GM23338 (cell line): ENCODE data around the gene MS4A5. TPM values are rescaled to one million over a fixed set of nuclear protein-coding genes. Genes with fewer than 3 reads are reported as not detected.
"Not testable (repeated sequence)": the region's sequence is repeated elsewhere in the genome, so short reads cannot be mapped to it uniquely, and the experiment has no call there.

Experiments used
- ATAC-seq: fragments of 200-7000 bp; cut with Tn5 transposase; 3 replicates; pipeline ENCODE4 v1.9.1; 2020
- DNase-seq: peaks from one replicate; pipeline ENCODE4 v3.0.0-alpha.2; 2015; ENCODE audit warnings: low spot score
- H2AFZ ChIP-seq: fragments of 200-600 bp; sonication (generic); 2 replicates; pipeline ENCODE4 v1.8.0; 2016; ENCODE audit warnings: antibody characterized with exemption, mild to moderate bottlenecking, moderate library complexity
- H3F3A ChIP-seq: fragments of 200-600 bp; sonication (generic); replicated peaks from 2 replicates; pipeline ENCODE4 v1.8.0; 2017; ENCODE audit warnings: antibody characterized with exemption, mixed run types, low read depth
- H3K27ac ChIP-seq: fragments of 200-600 bp; sonication (generic); 2 replicates; pipeline ENCODE4 v1.6.1; 2016; ENCODE audit warnings: low read depth
- H3K27me3 ChIP-seq: fragments of 200-600 bp; sonication (generic); 2 replicates; pipeline ENCODE4 v1.8.0; 2016; ENCODE audit warnings: mild to moderate bottlenecking, mixed run types, moderate library complexity; ENCODE audit not compliant: insufficient read depth
- H3K36me3 ChIP-seq: fragments of 200-600 bp; sonication (generic); 2 replicates; pipeline ENCODE4 v1.8.0; 2016; ENCODE audit warnings: mild to moderate bottlenecking; ENCODE audit not compliant: insufficient read depth
- H3K4me1 ChIP-seq: fragments of 200-600 bp; sonication (generic); 2 replicates; pipeline ENCODE4 v1.8.0; 2016; ENCODE audit warnings: mild to moderate bottlenecking, moderate library complexity; ENCODE audit not compliant: insufficient read depth
- H3K4me2 ChIP-seq: fragments of 200-600 bp; sonication (generic); 2 replicates; pipeline ENCODE4 v1.7.1; 2017; ENCODE audit warnings: mixed run types
- H3K4me3 ChIP-seq: fragments of 200-600 bp; sonication (generic); 2 replicates; pipeline ENCODE4 v1.6.1; 2016; ENCODE audit warnings: mixed run types
- H3K79me2 ChIP-seq: fragments of 200-600 bp; sonication (generic); replicated peaks from 2 replicates; pipeline ENCODE4 v1.8.0; 2017; ENCODE audit warnings: mild to moderate bottlenecking; ENCODE audit not compliant: insufficient read depth
- H3K9me2 ChIP-seq: fragments of 200-600 bp; sonication (generic); 2 replicates; pipeline ENCODE4 v1.8.0; 2017; ENCODE audit not compliant: insufficient read depth
- H4K20me1 ChIP-seq: fragments of 200-600 bp; sonication (generic); replicated peaks from 2 replicates; pipeline ENCODE4 v1.8.0; 2017; ENCODE audit warnings: mild to moderate bottlenecking; ENCODE audit not compliant: insufficient read depth
- H3K27ac Mint-ChIP-seq: 2 replicates; pipeline ENCODE4 v1.8.0; 2020; ENCODE audit warnings: inconsistent platforms, mild to moderate bottlenecking, moderate library complexity, mixed read lengths
- H3K27me3 Mint-ChIP-seq: 3 replicates; pipeline ENCODE4 v1.8.0; 2022; ENCODE audit warnings: low read depth, mild to moderate bottlenecking, moderate library complexity, mixed read lengths, inconsistent platforms; ENCODE audit not compliant: insufficient read depth, poor library complexity
- H3K36me3 Mint-ChIP-seq: 3 replicates; pipeline ENCODE4 v1.8.0; 2021; ENCODE audit warnings: low read depth, mild to moderate bottlenecking, inconsistent platforms, moderate library complexity, mixed read lengths
- H3K4me1 Mint-ChIP-seq: 3 replicates; pipeline ENCODE4 v1.8.0; 2020; ENCODE audit warnings: mild to moderate bottlenecking, inconsistent platforms, mixed read lengths
- H3K4me3 Mint-ChIP-seq: 3 replicates; pipeline ENCODE4 v1.8.0; 2021; ENCODE audit warnings: moderate library complexity, mild to moderate bottlenecking, inconsistent platforms, mixed read lengths
- H3K9me3 Mint-ChIP-seq: 3 replicates; pipeline ENCODE4 v1.8.0; 2020; ENCODE audit warnings: moderate library complexity, mild to moderate bottlenecking, inconsistent platforms, mixed read lengths
- EZH2 ChIP-seq: fragments of 200-600 bp; sonication (generic); IDR thresholded peaks from one replicate; pipeline ENCODE4 v1.8.0; 2017; ENCODE audit warnings: antibody characterized with exemption, mild to moderate bottlenecking, low read depth; ENCODE audit not compliant: unreplicated experiment
- EZH2phosphoT487 ChIP-seq: fragments of 200-600 bp; sonication (generic); IDR thresholded peaks from one replicate; pipeline ENCODE4 v1.8.1; 2018; ENCODE audit warnings: antibody characterized with exemption; ENCODE audit not compliant: unreplicated experiment
- NANOG ChIP-seq: IDR thresholded peaks from 2 replicates; pipeline ENCODE4 v1.6.1; 2016; ENCODE audit warnings: antibody characterized with exemption, borderline replicate concordance
- STAT1 ChIP-seq: IDR thresholded peaks from one replicate; pipeline ENCODE4 v1.6.1; 2016; ENCODE audit warnings: antibody characterized with exemption; ENCODE audit not compliant: unreplicated experiment
- ZNF114 ChIP-seq: fragments of 250-450 bp; sonication (Bioruptor Pico); IDR thresholded peaks from 2 replicates; pipeline ENCODE4 v1.5.0; 2020; ENCODE audit warnings: mild to moderate bottlenecking, moderate library complexity
- ZNF331 ChIP-seq: fragments of 250-450 bp; sonication (Bioruptor Pico); IDR thresholded peaks from 2 replicates; pipeline ENCODE4 v1.5.0; 2020; ENCODE audit warnings: low read depth, mild to moderate bottlenecking, moderate library complexity
- polyA plus RNA-seq: library from polyadenylated mRNA; unstranded; fragments of >200 nt; fragmentation: Nextera tagmentation; extraction: Ambion mirVana; gene quantifications from 2 replicates; pipeline ENCODE4 v1.2.1, GENCODE V29; 2016
- total RNA-seq: library from RNA; depleted of rRNA; stranded (reverse); fragments of >200 nt; shearing (Covaris generic); gene quantifications from 2 replicates; pipeline ENCODE4 v1.2.3, GENCODE V29; 2014
- TF ChIP-seq, protein P1 (sequence below): IDR thresholded peaks from 2 replicates; pipeline ENCODE4 v1.6.1; 2016; ENCODE audit warnings: antibody characterized with exemption
- TF ChIP-seq, protein P2 (sequence below): fragments of 250-450 bp; sonication (Bioruptor Pico); IDR thresholded peaks from 2 replicates; pipeline ENCODE4 v1.5.0; 2020; ENCODE audit warnings: mild to moderate bottlenecking, moderate library complexity

MS4A5 gene
- total and polyA plus RNA-seq, 2 experiments from 2014 or later = not detected

DNA sequence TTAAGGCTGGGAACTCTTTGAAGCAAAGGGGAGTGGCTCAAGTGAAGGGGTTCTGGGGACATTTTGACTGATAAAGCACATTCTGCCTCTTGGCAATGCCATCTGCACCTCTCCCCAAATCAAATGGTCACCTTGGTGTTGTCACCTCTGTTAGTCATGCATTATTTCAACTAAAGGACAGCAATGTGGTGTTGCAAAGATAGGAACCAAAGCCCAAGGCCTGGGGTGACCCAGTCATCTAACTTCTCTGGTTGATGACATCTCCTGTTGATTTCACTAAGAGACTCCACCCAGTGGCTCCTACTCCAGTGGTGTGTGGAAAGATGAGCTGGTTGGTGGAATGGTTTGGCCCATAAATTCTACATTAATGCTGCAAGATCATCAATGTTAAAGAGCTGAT, 18.5 kb downstream of the MS4A5 start:
- H3K27ac Mint-ChIP-seq = no peak overlapping the region
- no peaks in the 10 kb centered on the region for H3K79me2 ChIP-seq
- H2AFZ ChIP-seq = no peak overlapping the region
- no peaks in the 10 kb centered on the region for H3K4me1 ChIP-seq
- no peak overlapping the region for H3K27ac ChIP-seq
- H3K27me3 ChIP-seq = no peaks in the 10 kb centered on the region
- H3K4me3 Mint-ChIP-seq = no peak overlapping the region
- peaks cover 5% of the 10 kb centered on the region; the same call in 1 of the 2 replicates for H3K9me2 ChIP-seq
- no peak for TF ChIP-seq EZH2phosphoT487
- peaks cover 22% of the 10 kb centered on the region for H3K9me3 Mint-ChIP-seq
- no peak overlapping the region for H3K4me3 ChIP-seq
- H3K4me2 ChIP-seq = no peak overlapping the region
- no peak for DNase-seq
- H3K4me1 Mint-ChIP-seq = no peaks in the 10 kb centered on the region
- H3K27me3 Mint-ChIP-seq = no peaks in the 10 kb centered on the region
- H3K36me3 Mint-ChIP-seq = peaks cover 7% of the 10 kb centered on the region; the same call in 2 of the 3 replicates
- no peak for ATAC-seq
- H3F3A ChIP-seq = no peaks in the 10 kb centered on the region
- no peaks in the 10 kb centered on the region for H3K36me3 ChIP-seq
- no peaks in the 10 kb centered on the region for H4K20me1 ChIP-seq

DNA sequence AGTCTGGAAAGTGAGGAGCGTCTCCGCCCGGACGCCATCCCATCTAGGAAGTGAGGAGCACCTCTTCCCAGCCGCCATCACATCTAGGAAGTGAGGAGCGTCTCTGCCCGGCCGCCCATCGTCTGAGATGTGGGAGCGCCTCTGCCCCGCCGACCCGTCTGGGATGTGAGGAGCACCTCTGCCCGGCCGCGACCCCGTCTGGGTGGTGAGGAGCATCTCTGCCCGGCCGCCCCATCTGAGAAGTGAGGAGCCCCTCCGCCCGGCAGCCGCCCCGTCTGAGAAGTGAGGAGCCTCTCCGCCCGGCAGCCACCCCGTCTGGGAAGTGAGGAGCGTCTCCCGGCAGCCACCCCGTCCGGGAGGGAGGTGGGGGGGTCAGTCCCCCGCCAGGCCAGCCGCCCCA, 21.8 kb downstream of the MS4A5 start:
- H3K27me3 ChIP-seq, H3K79me2 ChIP-seq, ATAC-seq, H3K9me2 ChIP-seq, H3K4me3 ChIP-seq, H3K27ac Mint-ChIP-seq, H3K4me1 ChIP-seq, H3K4me3 Mint-ChIP-seq, H3K36me3 ChIP-seq, H3K36me3 Mint-ChIP-seq, H3F3A ChIP-seq, H3K27ac ChIP-seq, H3K27me3 Mint-ChIP-seq, H3K4me2 ChIP-seq, H3K4me1 Mint-ChIP-seq, H2AFZ ChIP-seq, H4K20me1 ChIP-seq, DNase-seq: not testable (repeated sequence)
- H3K9me3 Mint-ChIP-seq = peaks cover 22% of the 10 kb centered on the region

DNA sequence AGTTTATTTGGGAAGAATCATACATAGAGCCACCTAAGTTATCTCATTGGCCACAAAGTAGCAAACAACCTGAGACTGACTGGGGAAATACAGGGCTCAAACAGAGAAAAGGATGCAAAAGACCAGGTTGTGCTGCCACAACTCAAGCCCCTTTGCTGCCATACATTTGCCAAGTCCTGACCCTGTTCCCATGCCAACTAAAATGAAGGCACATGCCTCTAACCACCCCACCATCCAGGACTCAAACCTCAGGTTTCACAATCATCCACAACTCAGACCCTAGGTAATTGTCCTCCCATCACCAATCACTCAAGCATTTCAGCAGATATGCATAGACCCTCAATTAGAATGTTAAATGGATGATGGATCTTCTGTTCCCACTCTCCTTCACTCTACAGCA, 24.8 kb downstream of the MS4A5 start:
- no peaks in the 10 kb centered on the region for H3K79me2 ChIP-seq
- H3K27me3 ChIP-seq = no peaks in the 10 kb centered on the region
- peaks cover 7% of the 10 kb centered on the region; the same call in 2 of the 3 replicates for H3K36me3 Mint-ChIP-seq
- H3K4me3 ChIP-seq = no peak overlapping the region
- no peaks in the 10 kb centered on the region for H4K20me1 ChIP-seq
- H3K4me1 Mint-ChIP-seq = no peaks in the 10 kb centered on the region
- DNase-seq (no peak), ATAC-seq (no peak)
- H3K4me3 Mint-ChIP-seq = no peak overlapping the region
- no peak overlapping the region for H3K4me2 ChIP-seq
- peaks cover 21% of the 10 kb centered on the region for H3K9me3 Mint-ChIP-seq
- no peak overlapping the region for H2AFZ ChIP-seq
- no peaks in the 10 kb centered on the region for H3K4me1 ChIP-seq
- H3K9me2 ChIP-seq = no peaks in the 10 kb centered on the region
- no peak overlapping the region for H3K27ac Mint-ChIP-seq
- no peak overlapping the region for H3K27ac ChIP-seq
- no peaks in the 10 kb centered on the region for H3K36me3 ChIP-seq
- no peaks in the 10 kb centered on the region for H3K27me3 Mint-ChIP-seq
- H3F3A ChIP-seq = no peaks in the 10 kb centered on the region
- TF ChIP-seq, protein P1, sequence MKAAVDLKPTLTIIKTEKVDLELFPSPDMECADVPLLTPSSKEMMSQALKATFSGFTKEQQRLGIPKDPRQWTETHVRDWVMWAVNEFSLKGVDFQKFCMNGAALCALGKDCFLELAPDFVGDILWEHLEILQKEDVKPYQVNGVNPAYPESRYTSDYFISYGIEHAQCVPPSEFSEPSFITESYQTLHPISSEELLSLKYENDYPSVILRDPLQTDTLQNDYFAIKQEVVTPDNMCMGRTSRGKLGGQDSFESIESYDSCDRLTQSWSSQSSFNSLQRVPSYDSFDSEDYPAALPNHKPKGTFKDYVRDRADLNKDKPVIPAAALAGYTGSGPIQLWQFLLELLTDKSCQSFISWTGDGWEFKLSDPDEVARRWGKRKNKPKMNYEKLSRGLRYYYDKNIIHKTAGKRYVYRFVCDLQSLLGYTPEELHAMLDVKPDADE = no peak
- TF ChIP-seq ZNF331 (no peak), ZNF114 (CRISPR knock-in tag) (no peak), NANOG (no peak), STAT1 (no peak), EZH2 (no peak)
- TF ChIP-seq, protein P2, sequence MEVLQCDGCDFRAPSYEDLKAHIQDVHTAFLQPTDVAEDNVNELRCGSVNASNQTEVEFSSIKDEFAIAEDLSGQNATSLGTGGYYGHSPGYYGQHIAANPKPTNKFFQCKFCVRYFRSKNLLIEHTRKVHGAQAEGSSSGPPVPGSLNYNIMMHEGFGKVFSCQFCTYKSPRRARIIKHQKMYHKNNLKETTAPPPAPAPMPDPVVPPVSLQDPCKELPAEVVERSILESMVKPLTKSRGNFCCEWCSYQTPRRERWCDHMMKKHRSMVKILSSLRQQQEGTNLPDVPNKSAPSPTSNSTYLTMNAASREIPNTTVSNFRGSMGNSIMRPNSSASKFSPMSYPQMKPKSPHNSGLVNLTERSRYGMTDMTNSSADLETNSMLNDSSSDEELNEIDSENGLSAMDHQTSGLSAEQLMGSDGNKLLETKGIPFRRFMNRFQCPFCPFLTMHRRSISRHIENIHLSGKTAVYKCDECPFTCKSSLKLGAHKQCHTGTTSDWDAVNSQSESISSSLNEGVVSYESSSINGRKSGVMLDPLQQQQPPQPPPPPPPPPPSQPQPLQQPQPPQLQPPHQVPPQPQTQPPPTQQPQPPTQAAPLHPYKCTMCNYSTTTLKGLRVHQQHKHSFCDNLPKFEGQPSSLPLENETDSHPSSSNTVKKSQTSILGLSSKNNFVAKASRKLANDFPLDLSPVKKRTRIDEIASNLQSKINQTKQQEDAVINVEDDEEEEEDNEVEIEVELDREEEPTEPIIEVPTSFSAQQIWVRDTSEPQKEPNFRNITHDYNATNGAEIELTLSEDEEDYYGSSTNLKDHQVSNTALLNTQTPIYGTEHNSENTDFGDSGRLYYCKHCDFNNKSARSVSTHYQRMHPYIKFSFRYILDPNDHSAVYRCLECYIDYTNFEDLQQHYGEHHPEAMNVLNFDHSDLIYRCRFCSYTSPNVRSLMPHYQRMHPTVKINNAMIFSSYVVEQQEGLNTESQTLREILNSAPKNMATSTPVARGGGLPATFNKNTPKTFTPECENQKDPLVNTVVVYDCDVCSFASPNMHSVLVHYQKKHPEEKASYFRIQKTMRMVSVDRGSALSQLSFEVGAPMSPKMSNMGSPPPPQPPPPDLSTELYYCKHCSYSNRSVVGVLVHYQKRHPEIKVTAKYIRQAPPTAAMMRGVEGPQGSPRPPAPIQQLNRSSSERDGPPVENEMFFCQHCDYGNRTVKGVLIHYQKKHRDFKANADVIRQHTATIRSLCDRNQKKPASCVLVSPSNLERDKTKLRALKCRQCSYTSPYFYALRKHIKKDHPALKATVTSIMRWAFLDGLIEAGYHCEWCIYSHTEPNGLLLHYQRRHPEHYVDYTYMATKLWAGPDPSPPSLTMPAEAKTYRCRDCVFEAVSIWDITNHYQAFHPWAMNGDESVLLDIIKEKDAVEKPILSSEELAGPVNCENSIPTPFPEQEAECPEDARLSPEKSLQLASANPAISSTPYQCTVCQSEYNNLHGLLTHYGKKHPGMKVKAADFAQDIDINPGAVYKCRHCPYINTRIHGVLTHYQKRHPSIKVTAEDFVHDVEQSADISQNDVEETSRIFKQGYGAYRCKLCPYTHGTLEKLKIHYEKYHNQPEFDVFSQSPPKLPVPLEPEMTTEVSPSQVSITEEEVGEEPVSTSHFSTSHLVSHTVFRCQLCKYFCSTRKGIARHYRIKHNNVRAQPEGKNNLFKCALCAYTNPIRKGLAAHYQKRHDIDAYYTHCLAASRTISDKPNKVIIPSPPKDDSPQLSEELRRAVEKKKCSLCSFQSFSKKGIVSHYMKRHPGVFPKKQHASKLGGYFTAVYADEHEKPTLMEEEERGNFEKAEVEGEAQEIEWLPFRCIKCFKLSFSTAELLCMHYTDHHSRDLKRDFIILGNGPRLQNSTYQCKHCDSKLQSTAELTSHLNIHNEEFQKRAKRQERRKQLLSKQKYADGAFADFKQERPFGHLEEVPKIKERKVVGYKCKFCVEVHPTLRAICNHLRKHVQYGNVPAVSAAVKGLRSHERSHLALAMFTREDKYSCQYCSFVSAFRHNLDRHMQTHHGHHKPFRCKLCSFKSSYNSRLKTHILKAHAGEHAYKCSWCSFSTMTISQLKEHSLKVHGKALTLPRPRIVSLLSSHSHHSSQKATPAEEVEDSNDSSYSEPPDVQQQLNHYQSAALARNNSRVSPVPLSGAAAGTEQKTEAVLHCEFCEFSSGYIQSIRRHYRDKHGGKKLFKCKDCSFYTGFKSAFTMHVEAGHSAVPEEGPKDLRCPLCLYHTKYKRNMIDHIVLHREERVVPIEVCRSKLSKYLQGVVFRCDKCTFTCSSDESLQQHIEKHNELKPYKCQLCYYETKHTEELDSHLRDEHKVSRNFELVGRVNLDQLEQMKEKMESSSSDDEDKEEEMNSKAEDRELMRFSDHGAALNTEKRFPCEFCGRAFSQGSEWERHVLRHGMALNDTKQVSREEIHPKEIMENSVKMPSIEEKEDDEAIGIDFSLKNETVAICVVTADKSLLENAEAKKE (CRISPR knock-in tag) = no peak
